DND-41 (cell line): ENCODE measurements around the gene HDDC2.

Source experiments
- ATAC-seq: fragments of 200-7000 bp; cut with Tn5 transposase; 3 replicates; pipeline ENCODE4 v1.9.1; 2021; ENCODE audit warnings: low read depth; ENCODE audit not compliant: insufficient read depth
- DNase-seq: peaks from one replicate; pipeline ENCODE4 v3.0.0-alpha.2; 2020
- H2AFZ ChIP-seq: 2 replicates; pipeline ENCODE4 v1.6.0; 2012; ENCODE audit warnings: low read depth, low read length
- H3K27ac ChIP-seq: 2 replicates; pipeline ENCODE4 v1.5.1; 2012; ENCODE audit warnings: low read length, inconsistent platforms
- H3K27me3 ChIP-seq: fragments of 200-600 bp; sonication (generic); 2 replicates; pipeline ENCODE4 v1.6.0; 2012; ENCODE audit warnings: low read length, mild to moderate bottlenecking, inconsistent platforms; ENCODE audit not compliant: insufficient read depth, poor library complexity
- H3K36me3 ChIP-seq: 2 replicates; pipeline ENCODE4 v1.5.1; 2012; ENCODE audit warnings: low read length, inconsistent platforms; ENCODE audit not compliant: insufficient read depth
- H3K4me1 ChIP-seq: 2 replicates; pipeline ENCODE4 v1.5.1; 2012; ENCODE audit warnings: mild to moderate bottlenecking, low read length; ENCODE audit not compliant: insufficient read depth
- H3K4me2 ChIP-seq: 2 replicates; pipeline ENCODE4 v1.6.0; 2012; ENCODE audit warnings: mild to moderate bottlenecking, moderate library complexity, low read length, inconsistent platforms; ENCODE audit not compliant: insufficient read depth
- H3K4me3 ChIP-seq, 2 experiments: fragments of 200-600 bp in 1 of 2; shearing (Covaris generic) in 1 of 2; 2 replicates each; pipeline ENCODE4 v1.5.1; 2012 to 2016; ENCODE audit warnings: inconsistent platforms in 2 of 2, low read length in 2 of 2, mild to moderate bottlenecking in 2 of 2, low read depth in 1 of 2, moderate library complexity in 1 of 2
- H3K79me2 ChIP-seq: 2 replicates; pipeline ENCODE4 v1.6.0; 2012; ENCODE audit warnings: low read length, inconsistent platforms; ENCODE audit not compliant: insufficient read depth
- H3K9ac ChIP-seq: 2 replicates; pipeline ENCODE4 v1.6.0; 2012; ENCODE audit warnings: low read depth, mild to moderate bottlenecking, inconsistent platforms, low read length, moderate library complexity
- H3K9me3 ChIP-seq: 2 replicates; pipeline ENCODE4 v1.5.1; 2012; ENCODE audit warnings: low read length, moderate library complexity, mild to moderate bottlenecking, inconsistent platforms; ENCODE audit not compliant: insufficient read depth, severe bottlenecking
- H4K20me1 ChIP-seq: 2 replicates; pipeline ENCODE4 v1.6.0; 2012; ENCODE audit warnings: low read length; ENCODE audit not compliant: insufficient read depth
- EZH2 ChIP-seq: IDR thresholded peaks from 3 replicates; pipeline ENCODE4 v1.6.1; 2012; ENCODE audit warnings: borderline replicate concordance, low read depth, mild to moderate bottlenecking, moderate library complexity, low read length, inconsistent platforms; ENCODE audit not compliant: severe bottlenecking
- TF ChIP-seq, protein P1 (sequence below): IDR thresholded peaks from 2 replicates; pipeline ENCODE4 v1.5.1; 2012; ENCODE audit warnings: borderline replicate concordance, low read length, moderate library complexity, mild to moderate bottlenecking; ENCODE audit not compliant: poor library complexity, severe bottlenecking; ENCODE audit errors: extremely low read depth

The HDDC2 gene

GRCh38 chr6:125301435-125302391, at the start of gene HDDC2:
TSS of gene HDDC2 (minus strand) at chr6:125301967. CDS start at chr6:125301932, 35 bp downstream.
- H2AFZ ChIP-seq: peak within 1 kb of the TSS; percentile 92
- H3K79me2 ChIP-seq: peaks cover 30% of the 10 kb centered on the region
- peaks cover 32% of the 10 kb centered on the region for H3K4me1 ChIP-seq
- H3K9ac ChIP-seq: peak within 1 kb of the TSS; percentile 85
- peak within 1 kb of the TSS; percentile 84 for H3K27ac ChIP-seq
- DNase-seq: peak; percentile 74
- H3K36me3 ChIP-seq: peaks cover 33% of the 10 kb centered on the region
- peaks cover 2% of the 10 kb centered on the region for H3K27me3 ChIP-seq
- H3K4me3 ChIP-seq: peak within 1 kb of the TSS; percentile 52 to 64; a peak in 3 of 4 replicates
- H4K20me1 ChIP-seq: no peaks in the 10 kb centered on the region
- TF ChIP-seq EZH2: no peak
- TF ChIP-seq, protein P1, sequence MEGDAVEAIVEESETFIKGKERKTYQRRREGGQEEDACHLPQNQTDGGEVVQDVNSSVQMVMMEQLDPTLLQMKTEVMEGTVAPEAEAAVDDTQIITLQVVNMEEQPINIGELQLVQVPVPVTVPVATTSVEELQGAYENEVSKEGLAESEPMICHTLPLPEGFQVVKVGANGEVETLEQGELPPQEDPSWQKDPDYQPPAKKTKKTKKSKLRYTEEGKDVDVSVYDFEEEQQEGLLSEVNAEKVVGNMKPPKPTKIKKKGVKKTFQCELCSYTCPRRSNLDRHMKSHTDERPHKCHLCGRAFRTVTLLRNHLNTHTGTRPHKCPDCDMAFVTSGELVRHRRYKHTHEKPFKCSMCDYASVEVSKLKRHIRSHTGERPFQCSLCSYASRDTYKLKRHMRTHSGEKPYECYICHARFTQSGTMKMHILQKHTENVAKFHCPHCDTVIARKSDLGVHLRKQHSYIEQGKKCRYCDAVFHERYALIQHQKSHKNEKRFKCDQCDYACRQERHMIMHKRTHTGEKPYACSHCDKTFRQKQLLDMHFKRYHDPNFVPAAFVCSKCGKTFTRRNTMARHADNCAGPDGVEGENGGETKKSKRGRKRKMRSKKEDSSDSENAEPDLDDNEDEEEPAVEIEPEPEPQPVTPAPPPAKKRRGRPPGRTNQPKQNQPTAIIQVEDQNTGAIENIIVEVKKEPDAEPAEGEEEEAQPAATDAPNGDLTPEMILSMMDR: no peak
- H3K4me2 ChIP-seq: peak within 1 kb of the TSS; percentile 86
- peak; percentile 85 for ATAC-seq
- H3K9me3 ChIP-seq: no peaks in the 10 kb centered on the region

DNA sequence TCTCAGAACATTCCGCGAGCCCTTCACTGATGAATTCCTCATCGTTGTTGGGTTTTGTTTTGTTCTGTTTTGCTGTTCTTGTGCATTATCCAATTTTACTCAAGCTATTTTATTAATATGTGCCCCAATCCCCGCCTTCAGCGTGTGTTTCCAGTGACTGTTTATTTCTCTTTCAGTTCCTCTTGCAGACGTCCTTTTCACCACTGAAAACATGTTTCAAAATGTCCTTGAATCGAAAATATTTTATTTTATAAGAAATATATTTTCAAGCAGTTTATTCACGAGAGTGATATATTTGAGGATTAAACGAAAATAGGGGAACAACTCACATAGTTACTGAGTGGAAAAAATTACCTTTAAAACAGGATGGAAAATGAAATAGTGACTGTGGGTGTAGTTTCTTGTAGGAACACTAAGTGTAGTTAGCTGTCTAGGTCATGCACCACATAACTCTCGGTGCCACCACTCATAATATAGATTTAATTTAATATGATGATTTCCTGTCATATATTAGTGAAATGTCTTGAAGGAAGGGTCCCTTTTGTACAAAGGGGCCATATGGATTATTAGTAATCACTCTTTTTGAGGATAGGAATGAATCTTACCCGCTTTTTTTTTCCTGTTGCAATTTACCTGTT, 45.3 kb upstream of the HDDC2 start:
- Histone ChIP-seq H3K4me3 (no peak overlapping the region), H3K9me3 (no peaks in the 10 kb centered on the region), H2AFZ (no peak overlapping the region), H3K9ac (no peak overlapping the region), H4K20me1 (no peaks in the 10 kb centered on the region; the same call in 1 of the 2 replicates), H3K4me1 (no peaks in the 10 kb centered on the region), H3K36me3 (no peaks in the 10 kb centered on the region), H3K27ac (no peak overlapping the region), H3K79me2 (no peaks in the 10 kb centered on the region), H3K4me2 (no peak overlapping the region), H3K27me3 (peaks cover 8% of the 10 kb centered on the region)
- TF ChIP-seq, protein P1: no peak
- TF ChIP-seq EZH2: no peak
- DNase-seq: no peak
- no peak for ATAC-seq

DNA sequence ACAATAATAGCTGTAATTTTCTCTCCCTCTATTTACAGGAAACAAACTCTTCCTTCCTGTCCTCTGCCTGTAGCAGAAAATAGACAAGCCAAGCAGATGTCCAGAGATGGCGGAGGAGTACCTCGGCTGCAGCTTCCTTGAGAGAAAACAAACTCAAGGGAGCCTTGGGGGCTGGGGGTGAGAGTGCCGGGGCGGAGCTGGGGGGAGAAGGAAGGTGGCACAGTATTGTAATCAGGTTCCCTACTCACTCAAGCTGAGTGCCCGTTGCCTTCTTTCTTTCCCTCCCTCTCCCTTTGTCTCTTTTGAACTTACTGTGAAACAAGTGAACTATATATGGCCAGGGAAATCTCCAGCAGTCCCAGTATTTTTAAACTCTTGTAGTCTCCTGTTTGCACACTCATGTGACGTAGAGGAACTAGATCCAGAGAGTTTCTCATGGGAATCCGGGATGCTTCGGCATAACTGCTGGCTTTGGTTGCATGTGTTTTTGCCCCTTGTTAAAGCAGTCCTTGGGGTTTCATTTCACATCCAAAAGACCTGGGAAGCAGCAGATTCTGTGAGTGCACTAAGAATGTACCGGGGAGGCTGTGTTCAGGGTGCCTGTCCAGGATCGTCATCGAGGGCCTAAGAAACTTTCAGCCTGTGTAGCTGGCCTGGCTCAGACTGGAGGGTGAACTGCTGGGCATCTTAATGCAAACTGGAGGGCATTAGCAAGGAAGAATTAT, 44.6 kb upstream of the HDDC2 start:
- Histone ChIP-seq H3K36me3 (no peaks in the 10 kb centered on the region), H3K9me3 (no peaks in the 10 kb centered on the region), H3K4me3 (no peak overlapping the region), H3K4me1 (no peaks in the 10 kb centered on the region), H3K4me2 (no peak overlapping the region), H4K20me1 (no peaks in the 10 kb centered on the region; the same call in 1 of the 2 replicates), H3K79me2 (no peaks in the 10 kb centered on the region), H3K9ac (no peak overlapping the region), H3K27ac (no peak overlapping the region), H3K27me3 (peaks cover 8% of the 10 kb centered on the region), H2AFZ (no peak overlapping the region)
- no peak for TF ChIP-seq EZH2
- TF ChIP-seq, protein P1: no peak
- no peak for DNase-seq
- no peak for ATAC-seq
